Endothelial cell of umbilical vein (primary cell): ENCODE results near the gene NLGN1. TPM values are rescaled to one million over a fixed set of nuclear protein-coding genes. Genes with fewer than 3 reads are reported as not detected.

Experiments
- BruUV-seq: library from RNA; stranded (reverse); fragments of 400-500 nt; replicated peaks from 2 replicates; lab custom pipeline; 2021; lab: Mats Ljungman, UMichigan
- CTCF ChIA-PET: fragments of 300-600, 350-600 bp; sonication (Branson Sonifier 250); formaldehyde crosslinking; loops from one replicate; lab custom pipeline; 2021; ENCODE audit warnings: antibody characterized with exemption, inconsistent platforms; lab: Charles Lee
- POLR2A ChIA-PET: fragments of 300-600, 350-600 bp; sonication (Branson Sonifier 250); formaldehyde crosslinking; loops from one replicate; lab custom pipeline; 2021; ENCODE audit warnings: antibody characterized with exemption, inconsistent platforms; lab: Charles Lee
- DNase-seq: peaks from one replicate; pipeline ENCODE4 v3.0.0-alpha.2; 2011; ENCODE audit warnings: low read depth, low spot score
- FAIRE-seq: peaks from 2 replicates; lab custom pipeline; 2011; peaks lifted over from hg19 to GRCh38; lab: Jason Lieb, UNC
- H2AFZ ChIP-seq: 2 replicates; pipeline ENCODE4 v1.6.0; 2012; ENCODE audit warnings: low read depth, low read length, control low read depth, inconsistent platforms
- H3K27ac ChIP-seq: 2 replicates; pipeline ENCODE4 v1.5.1; 2011; ENCODE audit warnings: low read depth, mild to moderate bottlenecking, control low read depth, low read length, moderate library complexity; ENCODE audit not compliant: insufficient read depth
- H3K27me3 ChIP-seq, 2 experiments: 2 replicates each; pipeline versions ENCODE4 v1.6.0 to v1.6.1; 2011; ENCODE audit warnings: low read length in 2 of 2, mixed read lengths in 1 of 2; ENCODE audit not compliant: control insufficient read depth in 2 of 2, insufficient read depth in 2 of 2
- H3K36me3 ChIP-seq, 2 experiments: 2 replicates in 1 of 2; 3 replicates in 1 of 2; pipeline ENCODE4 v1.5.1; 2011; ENCODE audit warnings: low read length in 2 of 2, mild to moderate bottlenecking in 1 of 2, moderate library complexity in 1 of 2; ENCODE audit not compliant: control insufficient read depth in 2 of 2, insufficient read depth in 2 of 2; ENCODE audit errors: extremely low read depth in 1 of 2
- H3K4me1 ChIP-seq: 3 replicates; pipeline ENCODE4 v1.5.1; 2011; ENCODE audit warnings: mild to moderate bottlenecking, low read length; ENCODE audit not compliant: control insufficient read depth, insufficient read depth; ENCODE audit errors: extremely low read depth
- H3K4me2 ChIP-seq: 2 replicates; pipeline ENCODE4 v1.6.1; 2011; ENCODE audit warnings: low read length, control low read depth, mixed read lengths; ENCODE audit not compliant: insufficient read depth
- H3K4me3 ChIP-seq, 3 experiments: fragments of 200-600 bp in 1 of 3; sonication (generic), shearing (Covaris generic) in 1 of 3; replicated peaks in 1 of 3; 2 replicates each; pipeline ENCODE4 v1.5.1; 2011 to 2016; ENCODE audit warnings: control low read depth in 3 of 3, low read length in 3 of 3, mild to moderate bottlenecking in 2 of 3, inconsistent platforms in 1 of 3, low read depth in 1 of 3, moderate library complexity in 1 of 3; ENCODE audit not compliant: insufficient read depth in 1 of 3
- H3K79me2 ChIP-seq: 2 replicates; pipeline ENCODE4 v1.6.0; 2012; ENCODE audit warnings: low read length, inconsistent platforms; ENCODE audit not compliant: control insufficient read depth, insufficient read depth
- H3K9ac ChIP-seq: replicated peaks from 2 replicates; pipeline ENCODE3; 2011; ENCODE audit warnings: low read length, control low read depth; ENCODE audit not compliant: insufficient read depth; ENCODE audit errors: extremely low read depth
- H3K9me1 ChIP-seq: replicated peaks from 3 replicates; pipeline ENCODE4 v1.6.0; 2011; ENCODE audit warnings: mild to moderate bottlenecking, low read length; ENCODE audit not compliant: control insufficient read depth, insufficient read depth; ENCODE audit errors: extremely low read depth
- H3K9me3 ChIP-seq: replicated peaks from 2 replicates; pipeline ENCODE4 v1.5.1; 2012; ENCODE audit warnings: low read length, inconsistent platforms; ENCODE audit not compliant: control insufficient read depth, insufficient read depth
- H4K20me1 ChIP-seq: replicated peaks from 2 replicates; pipeline ENCODE3; 2011; ENCODE audit warnings: mild to moderate bottlenecking, low read length; ENCODE audit not compliant: control insufficient read depth, insufficient read depth; ENCODE audit errors: extremely low read depth
- CTCF ChIP-seq, 2 donors: IDR thresholded peaks; 1 replicate in 1 of 2; 2 replicates in 1 of 2; pipeline ENCODE4 v1.5.1; 2011; ENCODE audit warnings: low read length in 2 of 2, mild to moderate bottlenecking in 2 of 2, moderate library complexity in 2 of 2, control low read depth in 1 of 2, inconsistent platforms in 1 of 2, low read depth in 1 of 2; ENCODE audit not compliant: insufficient read depth in 1 of 2; ENCODE audit errors: extremely low read depth in 1 of 2
- EZH2 ChIP-seq: IDR thresholded peaks from 2 replicates; pipeline ENCODE4 v1.6.1; 2012; ENCODE audit warnings: borderline replicate concordance, low read depth, mild to moderate bottlenecking, moderate library complexity, low read length, inconsistent platforms; ENCODE audit not compliant: severe bottlenecking
- FOS ChIP-seq: IDR thresholded peaks from 2 replicates; pipeline ENCODE4 v1.6.1; 2011; ENCODE audit warnings: mild to moderate bottlenecking, low read length, moderate library complexity, borderline replicate concordance; ENCODE audit not compliant: insufficient read depth
- GATA2 ChIP-seq: IDR thresholded peaks from 2 replicates; pipeline ENCODE4 v1.7.0; 2011; ENCODE audit warnings: low read depth, mild to moderate bottlenecking, moderate library complexity, mixed read lengths, low read length; ENCODE audit not compliant: insufficient read length, insufficient read depth
- JUN ChIP-seq: IDR thresholded peaks from 2 replicates; pipeline ENCODE4 v1.6.1; 2011; ENCODE audit warnings: borderline replicate concordance, low read depth; ENCODE audit not compliant: insufficient read length, insufficient read depth
- MAX ChIP-seq: IDR thresholded peaks from 2 replicates; pipeline ENCODE4 v1.6.1; 2011; ENCODE audit not compliant: insufficient read depth, insufficient read length
- MYC ChIP-seq: IDR thresholded peaks from one replicate; pipeline ENCODE4 v1.6.1; 2011; ENCODE audit warnings: mild to moderate bottlenecking, low read depth, low read length
- POLR2A ChIP-seq: IDR thresholded peaks from 2 replicates; pipeline ENCODE4 v1.6.1; 2012; ENCODE audit warnings: low read depth, mild to moderate bottlenecking, control low read depth, low read length
- POLR2AphosphoS5 ChIP-seq: IDR thresholded peaks from 2 replicates; pipeline ENCODE4 v1.6.1; 2012; ENCODE audit warnings: low read depth, mild to moderate bottlenecking, control low read depth, low read length, moderate library complexity; ENCODE audit not compliant: insufficient read depth
- dilution Hi-C: fragments of 300-500 bp; cut with MboI; formaldehyde crosslinking; loops from one replicate; pipeline ENCODE4 v1.15.0; 2019; ENCODE audit warnings: low sequenced_read_pairs; ENCODE audit not compliant: extremely low pct_ligation_motif_present
- intact Hi-C: fragments of 100-400 bp; cut with micrococcal nuclease; formaldehyde crosslinking; loops from one replicate; pipeline ENCODE4 v1.10.0; 2022
- polyA plus RNA-seq, 4 experiments: library from polyadenylated mRNA; depleted of rRNA in 3 of 4; stranded (reverse) in 3 of 4; unstranded in 1 of 4; fragments of >200 nt; gene quantifications; 2 replicates each; pipeline versions ENCODE4 v1.2.1 to v1.2.3, GENCODE V29; 2011 to 2012; ENCODE audit warnings: missing spikeins in 1 of 4
- total RNA-seq: library from RNA; stranded (reverse); gene quantifications from 2 replicates; pipeline ENCODE4 v1.2.3, GENCODE V29; 2021

NLGN1 gene
- total and polyA plus RNA-seq, 2 donors (not counting 3 experiments of a cell fraction or from before 2014, with no cell fraction given) = 7.9 to 16.3 TPM

- H3K4me2 ChIP-seq = peak overlapping the region; percentile 100
- CTCF ChIA-PET = interaction anchor here (1.5 to 2.1 kb wide), 3 partner anchors 407 to 503 kb away, joined by 3 to 7 read pairs (median 5); no protein-coding TSS in a partner anchor
- peak; percentile 14 for DNase-seq
These were observed 188.6 kb downstream of the NLGN1 start for GRCh38 chr3:173586166-173586565.

More at GRCh38 chr3:173586166-173586565, 188.6 kb downstream of the NLGN1 start:
- FAIRE-seq = no peak
- peak overlapping the region in 1 of 3 experiments; percentile 99 for H3K4me3 ChIP-seq
- TF ChIP-seq MAX (no peak), GATA2 (no peak), EZH2 (no peak), FOS (no peak), JUN (no peak), MYC (no peak), CTCF (IDR thresholded peaks at IDR 0.05; ENCODE audit: extremely low read depth in 1 of 2, insufficient read depth in 1 of 2, low read depth in 1 of 2, low read length in 2 of 2) (no peak), POLR2AphosphoS5 (no peak), POLR2A (no peak)
- H3K27ac ChIP-seq = no peak overlapping the region
- H2AFZ ChIP-seq = peak overlapping the region; percentile 6
- no peaks in the 10 kb centered on the region for H3K9me3 ChIP-seq
- H3K9ac ChIP-seq = no peak overlapping the region
- H3K4me1 ChIP-seq = peaks cover 5% of the 10 kb centered on the region
- no peaks in the 10 kb centered on the region for H3K36me3 ChIP-seq
- H4K20me1 ChIP-seq = no peaks in the 10 kb centered on the region
- H3K79me2 ChIP-seq = peaks cover 21% of the 10 kb centered on the region
- no peaks in the 10 kb centered on the region for H3K27me3 ChIP-seq
- BruUV-seq = no TSS peak
- POLR2A ChIA-PET = no interaction called here
- dilution Hi-C loops = no loop called here
- H3K9me1 ChIP-seq = no peaks in the 10 kb centered on the region
- intact Hi-C loops = loop anchor here (5.0 to 10.0 kb wide), 4 partner anchors 306 to 1039 kb away; no protein-coding TSS in a partner anchor
